A549 (cell line): ENCODE results near the gene IFT80.
"Not testable (repeated sequence)": the region's sequence is repeated elsewhere in the genome, so short reads cannot be mapped to it uniquely, and the experiment has no call there.

Experiments used
- CHD2 ChIP-seq: fragments of 150-350 bp; IDR thresholded peaks from 2 replicates; pipeline ENCODE4 v1.6.1; 2014; ENCODE audit warnings: low read length; ENCODE audit not compliant: partially characterized antibody
- CTCF ChIP-seq: fragments of >200 bp; sonication (Bioruptor Twin); formaldehyde crosslinking; IDR thresholded peaks from 3 replicates; pipeline ENCODE4 v1.5.1; 2016
- EP300 ChIP-seq, 2 experiments: fragments of >200 bp; sonication (Bioruptor Twin); formaldehyde crosslinking; IDR thresholded peaks; 2 replicates in 1 of 2; 3 replicates in 1 of 2; pipeline ENCODE4 v1.6.1; 2016 to 2017
- JUN ChIP-seq, 2 experiments: fragments of >200 bp; sonication (Bioruptor Twin); formaldehyde crosslinking; IDR thresholded peaks; 2 replicates in 1 of 2; 3 replicates in 1 of 2; pipeline ENCODE4 v1.6.1; 2016 to 2017
- POLR2A ChIP-seq: IDR thresholded peaks from 2 replicates; pipeline ENCODE4 v1.6.1; 2012; ENCODE audit warnings: mild to moderate bottlenecking, low read length
- SREBF2 ChIP-seq: fragments of 450-650 bp; IDR thresholded peaks from 2 replicates; pipeline ENCODE4 v1.6.1; 2014; ENCODE audit warnings: mild to moderate bottlenecking, moderate library complexity
- TF ChIP-seq, protein P1 (sequence below): IDR thresholded peaks from 2 replicates; pipeline ENCODE4 v1.6.1; 2012
- TF ChIP-seq, protein P2 (sequence below): fragments of >200 bp; sonication (Bioruptor Twin); formaldehyde crosslinking; IDR thresholded peaks from 3 replicates; pipeline ENCODE4 v1.6.1; 2016

- TF ChIP-seq, protein P1, sequence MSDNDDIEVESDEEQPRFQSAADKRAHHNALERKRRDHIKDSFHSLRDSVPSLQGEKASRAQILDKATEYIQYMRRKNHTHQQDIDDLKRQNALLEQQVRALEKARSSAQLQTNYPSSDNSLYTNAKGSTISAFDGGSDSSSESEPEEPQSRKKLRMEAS: not testable (repeated sequence)
- not testable (repeated sequence) for TF ChIP-seq CTCF; EP300 (IDR thresholded peaks at IDR 0.05); SREBF2; POLR2A; JUN (IDR thresholded peaks at IDR 0.05); CHD2
- TF ChIP-seq, protein P2, sequence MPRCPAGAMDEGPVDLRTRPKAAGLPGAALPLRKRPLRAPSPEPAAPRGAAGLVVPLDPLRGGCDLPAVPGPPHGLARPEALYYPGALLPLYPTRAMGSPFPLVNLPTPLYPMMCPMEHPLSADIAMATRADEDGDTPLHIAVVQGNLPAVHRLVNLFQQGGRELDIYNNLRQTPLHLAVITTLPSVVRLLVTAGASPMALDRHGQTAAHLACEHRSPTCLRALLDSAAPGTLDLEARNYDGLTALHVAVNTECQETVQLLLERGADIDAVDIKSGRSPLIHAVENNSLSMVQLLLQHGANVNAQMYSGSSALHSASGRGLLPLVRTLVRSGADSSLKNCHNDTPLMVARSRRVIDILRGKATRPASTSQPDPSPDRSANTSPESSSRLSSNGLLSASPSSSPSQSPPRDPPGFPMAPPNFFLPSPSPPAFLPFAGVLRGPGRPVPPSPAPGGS: not testable (repeated sequence)
Observed at GRCh38 chr3:160321821-160322220, 77.2 kb downstream of the IFT80 start.
